Mucosa of gallbladder (tissue), 1 donor: ENCODE data around the gene ARL4D. TPM values are rescaled to one million over a fixed set of nuclear protein-coding genes. Genes with fewer than 3 reads are reported as not detected.
A peak's percentile ranks its signal among the peaks of the same experiment; 100 is the strongest.
"Not testable (repeated sequence)": the region's sequence is repeated elsewhere in the genome, so short reads cannot be mapped to it uniquely, and the experiment has no call there.

ENCODE experiments used
- DNase-seq: peaks from one replicate; pipeline ENCODE4 v3.0.0-alpha.2; 2020; ENCODE audit warnings: low spot score
- total RNA-seq: library from RNA; stranded (reverse); gene quantifications from one replicate; pipeline ENCODE4 v1.2.1, GENCODE V29; 2021
- donor health status: DM: no; HTN: no; CAD: no.

The ARL4D gene
- total RNA-seq, 1 donor from 2014 or later: 16.4 TPM

- no peak for DNase-seq
Measured at GRCh38 chr17:43395165-43395564, 3.6 kb upstream of the ARL4D start.

GRCh38 chr17:43396491-43397060 is 2.2 kb upstream of the ARL4D start:
- no peak for DNase-seq

DNA sequence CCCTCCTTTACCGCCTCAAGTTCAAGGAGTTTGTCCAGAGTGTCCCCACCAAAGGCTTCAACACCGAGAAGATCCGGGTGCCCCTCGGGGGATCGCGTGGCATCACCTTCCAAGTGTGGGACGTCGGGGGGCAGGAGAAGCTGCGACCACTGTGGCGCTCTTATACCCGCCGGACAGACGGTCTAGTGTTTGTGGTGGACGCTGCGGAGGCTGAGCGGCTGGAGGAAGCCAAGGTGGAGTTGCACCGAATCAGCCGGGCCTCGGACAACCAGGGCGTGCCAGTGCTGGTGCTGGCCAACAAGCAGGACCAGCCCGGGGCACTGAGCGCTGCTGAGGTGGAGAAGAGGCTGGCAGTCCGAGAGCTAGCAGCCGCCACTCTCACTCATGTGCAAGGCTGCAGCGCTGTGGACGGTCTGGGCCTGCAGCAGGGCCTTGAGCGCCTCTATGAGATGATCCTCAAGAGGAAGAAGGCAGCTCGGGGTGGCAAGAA is 1.1 kb downstream of the ARL4D start:
- no peak for DNase-seq

DNA sequence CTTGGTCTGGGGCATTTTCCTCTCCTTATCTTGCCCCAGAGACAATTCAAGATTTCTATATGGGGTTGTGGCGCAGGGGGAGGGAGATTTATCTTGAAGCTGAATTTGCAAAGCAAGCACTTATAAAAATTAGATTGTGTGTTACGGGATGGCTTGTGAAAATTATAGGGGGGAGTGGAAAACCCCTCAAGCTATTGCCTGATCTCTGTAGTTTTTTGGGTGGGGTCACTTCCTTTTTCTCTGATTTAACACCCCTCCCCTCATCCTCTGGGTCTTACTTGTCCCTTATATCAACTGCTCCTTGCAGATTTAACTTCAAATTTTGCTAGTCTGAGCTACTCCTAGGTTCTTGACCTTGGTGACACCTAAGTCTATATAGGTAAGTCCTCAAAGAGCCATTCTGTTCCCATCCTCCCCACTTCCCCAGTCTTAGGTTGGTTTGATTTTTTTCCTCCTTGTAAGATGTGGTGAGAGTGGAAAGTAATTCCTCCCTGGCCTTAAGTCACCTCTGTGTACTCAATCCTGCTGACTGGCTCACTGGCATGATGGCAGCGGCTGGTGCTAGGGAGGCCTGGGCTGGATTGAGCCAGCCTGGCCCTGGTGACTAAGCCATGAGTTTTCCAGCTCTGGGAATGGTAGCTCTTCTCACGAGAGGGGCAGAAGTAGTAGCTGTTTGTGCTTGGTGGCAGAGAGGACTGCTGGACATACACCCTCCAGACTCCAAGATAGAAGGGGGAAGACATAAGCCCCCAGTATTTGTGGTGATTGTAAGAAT is 2.3 kb downstream of the ARL4D start:
- peak; percentile 60 for DNase-seq

DNA sequence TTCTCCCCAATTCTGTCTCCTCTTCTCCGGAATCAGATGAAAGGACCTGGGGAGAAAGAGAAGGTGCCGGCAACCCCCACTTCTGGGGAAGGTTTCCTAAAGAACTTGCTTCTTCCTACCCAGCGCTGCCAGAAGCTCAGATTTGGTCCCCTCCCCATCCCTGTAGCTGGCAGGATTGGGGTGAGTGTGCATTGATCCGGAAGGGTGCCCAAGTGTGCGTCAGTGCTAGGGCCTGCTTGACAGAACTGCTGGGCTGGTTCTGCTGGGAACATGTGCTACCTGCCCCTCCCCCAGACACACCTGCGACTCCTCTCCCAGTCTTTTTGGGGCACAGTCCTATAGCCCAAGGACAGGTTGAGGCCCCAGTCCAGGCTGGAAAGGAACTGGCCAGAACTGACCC is 3.3 kb downstream of the ARL4D start:
- no peak for DNase-seq

DNA sequence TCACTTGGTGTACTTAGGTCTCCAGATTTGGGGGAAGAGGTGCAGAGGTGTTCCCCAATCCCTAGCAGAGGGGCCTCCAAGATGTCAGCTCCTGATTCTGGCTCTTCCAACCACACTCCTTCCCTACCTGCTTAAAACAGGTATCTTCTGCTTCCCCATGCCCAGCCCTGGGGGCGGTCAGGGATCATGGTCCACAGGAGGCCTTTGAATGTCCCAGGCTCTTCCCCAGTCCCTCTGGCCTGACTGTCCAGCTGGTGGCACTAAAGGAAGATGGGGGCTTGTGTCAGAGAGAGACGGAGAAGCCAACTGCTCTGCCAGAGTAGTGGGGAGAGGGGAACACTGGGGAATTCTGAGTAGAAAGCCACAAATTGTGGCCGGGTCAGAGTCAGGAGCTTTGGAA is 3.8 kb downstream of the ARL4D start:
- DNase-seq: no peak

- no peak for DNase-seq
Measured at GRCh38 chr17:43403846-43404245, 5.1 kb downstream of the ARL4D start.

- no peak for DNase-seq
Measured at GRCh38 chr17:43405861-43406260, 7.1 kb downstream of the ARL4D start.

DNA sequence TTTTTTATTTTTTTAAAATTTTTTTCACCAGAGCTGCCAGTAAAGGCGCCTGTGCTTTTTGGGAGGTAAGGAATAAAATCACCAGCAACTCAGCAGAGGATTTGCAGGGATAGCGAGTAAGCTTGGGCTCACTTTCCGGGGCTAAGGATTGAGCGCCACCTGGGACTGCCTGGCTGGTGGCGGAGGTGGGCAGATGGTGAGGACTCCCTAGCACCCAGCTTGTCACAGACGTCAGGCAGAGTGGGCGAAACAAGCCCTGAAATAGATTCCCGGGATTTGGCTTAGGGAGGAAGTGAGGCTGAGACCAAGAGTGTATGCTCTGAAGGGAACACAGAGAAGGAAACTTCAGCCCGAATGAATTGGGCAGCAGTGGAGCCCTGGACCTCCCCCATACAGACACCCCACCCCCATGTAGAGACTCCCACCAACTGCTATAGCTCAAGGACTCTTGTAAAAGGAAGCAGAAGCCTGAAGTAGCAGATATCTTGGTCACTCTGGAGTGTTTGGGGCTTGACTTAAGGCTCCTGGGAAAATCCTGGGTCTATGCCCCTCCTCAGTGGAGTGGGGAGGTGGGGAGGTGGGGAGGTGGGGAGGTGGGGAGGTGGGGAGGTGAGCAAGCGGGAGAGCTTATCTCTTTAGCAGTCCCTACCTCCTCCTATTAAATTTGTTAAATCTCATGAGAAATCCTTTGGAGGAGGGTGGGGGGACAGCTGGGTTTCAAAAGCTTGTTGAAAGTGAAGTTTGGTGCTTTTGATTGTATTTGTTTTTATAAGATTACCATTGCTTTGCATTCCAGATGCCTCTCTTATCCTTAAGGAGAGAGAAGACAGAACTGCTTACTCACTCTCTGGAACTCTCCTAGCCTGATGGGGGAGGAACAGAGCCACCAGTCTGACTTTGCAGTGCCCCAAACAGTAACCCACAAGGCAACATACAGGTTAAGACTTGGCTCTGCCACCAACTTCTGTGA is 8.2 kb downstream of the ARL4D start:
- DNase-seq: no peak

DNA sequence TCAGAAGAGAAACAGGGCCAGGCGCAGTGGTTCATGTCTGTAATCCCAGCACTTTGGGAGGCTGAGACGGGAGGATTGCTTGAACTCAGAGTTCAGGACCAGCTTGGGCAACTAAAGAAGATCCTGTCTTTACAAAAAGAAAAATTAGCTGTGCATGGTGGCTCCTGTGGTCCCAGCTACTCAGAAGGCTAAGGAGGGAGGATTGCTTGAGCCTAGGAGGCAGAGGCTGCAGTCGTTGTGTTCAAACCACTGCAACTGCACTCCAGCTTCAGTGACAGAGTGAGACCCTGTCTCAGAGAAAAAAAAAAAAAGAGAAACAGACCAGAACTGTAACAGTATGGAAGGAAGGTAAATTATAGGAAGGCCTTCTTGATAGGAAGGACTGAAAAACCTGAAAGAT is 10.3 kb downstream of the ARL4D start:
- DNase-seq: no peak

GRCh38 chr17:43410557-43411368 is 12.0 kb downstream of the ARL4D start:
- no peak for DNase-seq

GRCh38 chr17:43411369-43411677 is 12.5 kb downstream of the ARL4D start:
- no peak for DNase-seq

DNA sequence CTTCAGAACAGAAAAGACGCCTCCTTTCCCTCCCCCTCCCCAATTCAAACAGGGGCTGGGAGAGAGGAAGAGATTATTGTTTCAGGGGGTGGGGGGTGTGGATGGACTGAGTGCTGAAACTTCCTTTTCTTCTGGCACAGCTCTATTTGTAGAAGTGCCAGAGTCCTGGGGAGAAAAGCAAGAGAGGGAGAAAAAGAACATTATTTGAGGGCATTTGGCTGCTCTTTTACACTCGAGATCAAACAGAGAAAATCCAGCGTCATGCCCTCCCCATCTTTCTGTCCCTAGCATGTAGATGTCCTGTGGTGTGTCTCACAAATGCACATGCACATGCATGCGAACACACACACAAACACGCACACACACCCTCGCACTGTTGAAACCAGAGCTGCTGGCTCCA is 13.0 kb downstream of the ARL4D start:
- no peak for DNase-seq

- DNase-seq: no peak
Measured at GRCh38 chr17:43412166-43412565, 13.4 kb downstream of the ARL4D start.

- peak; percentile 62 for DNase-seq
Measured at GRCh38 chr17:43416998-43417890, 18.5 kb downstream of the ARL4D start.

DNA sequence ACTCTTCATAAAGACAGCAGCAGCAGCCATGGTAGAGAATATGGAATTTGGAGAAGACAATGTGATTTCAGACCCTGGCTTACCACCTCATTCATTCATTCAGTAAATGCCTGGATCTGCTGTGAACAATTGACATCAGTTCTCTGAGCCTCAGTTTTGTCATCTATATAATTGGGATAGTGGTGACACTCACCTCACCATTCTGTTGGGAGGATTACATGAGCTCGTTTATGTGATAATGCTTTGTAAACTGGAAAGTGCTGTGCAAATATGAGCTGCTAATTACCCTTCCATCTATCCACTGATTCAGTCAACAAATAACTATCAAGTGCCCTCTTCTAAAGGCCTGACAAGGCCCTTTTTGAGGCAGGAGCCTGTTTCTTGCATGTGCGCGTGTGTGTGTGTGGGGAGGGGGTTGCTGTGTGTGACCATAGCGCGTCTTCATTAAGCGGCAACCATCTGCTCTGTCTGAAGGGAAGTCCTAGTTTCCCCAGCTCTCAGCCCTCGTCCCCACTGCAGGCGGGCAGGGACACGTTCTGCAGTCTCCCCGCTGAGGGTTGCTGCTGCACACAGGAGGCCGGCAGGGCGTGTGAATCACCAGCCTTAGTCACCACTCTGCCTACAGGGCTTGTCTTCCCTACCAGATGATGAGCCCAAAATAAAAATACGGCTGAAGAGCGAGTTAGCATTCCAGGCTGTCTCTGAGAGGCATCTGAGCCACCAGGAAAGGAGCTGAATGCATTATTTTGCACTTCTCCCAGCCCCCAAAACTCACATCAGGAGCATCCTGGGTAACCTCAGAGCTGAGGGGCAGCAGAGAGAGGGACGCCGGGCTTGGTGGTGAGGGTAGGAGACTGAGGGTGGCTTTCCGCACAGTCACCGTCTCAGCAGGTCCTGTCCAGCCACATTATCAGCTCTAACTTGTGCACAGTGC is 19.9 kb downstream of the ARL4D start:
- no peak for DNase-seq

- DNase-seq: not testable (repeated sequence)
Measured at GRCh38 chr17:43419375-43419882, 20.6 kb downstream of the ARL4D start.

GRCh38 chr17:43423777-43424455 is 25.1 kb downstream of the ARL4D start:
- no peak for DNase-seq
